ENCODE measurements around the gene TMC3.

- TF ChIP-seq, protein P1, sequence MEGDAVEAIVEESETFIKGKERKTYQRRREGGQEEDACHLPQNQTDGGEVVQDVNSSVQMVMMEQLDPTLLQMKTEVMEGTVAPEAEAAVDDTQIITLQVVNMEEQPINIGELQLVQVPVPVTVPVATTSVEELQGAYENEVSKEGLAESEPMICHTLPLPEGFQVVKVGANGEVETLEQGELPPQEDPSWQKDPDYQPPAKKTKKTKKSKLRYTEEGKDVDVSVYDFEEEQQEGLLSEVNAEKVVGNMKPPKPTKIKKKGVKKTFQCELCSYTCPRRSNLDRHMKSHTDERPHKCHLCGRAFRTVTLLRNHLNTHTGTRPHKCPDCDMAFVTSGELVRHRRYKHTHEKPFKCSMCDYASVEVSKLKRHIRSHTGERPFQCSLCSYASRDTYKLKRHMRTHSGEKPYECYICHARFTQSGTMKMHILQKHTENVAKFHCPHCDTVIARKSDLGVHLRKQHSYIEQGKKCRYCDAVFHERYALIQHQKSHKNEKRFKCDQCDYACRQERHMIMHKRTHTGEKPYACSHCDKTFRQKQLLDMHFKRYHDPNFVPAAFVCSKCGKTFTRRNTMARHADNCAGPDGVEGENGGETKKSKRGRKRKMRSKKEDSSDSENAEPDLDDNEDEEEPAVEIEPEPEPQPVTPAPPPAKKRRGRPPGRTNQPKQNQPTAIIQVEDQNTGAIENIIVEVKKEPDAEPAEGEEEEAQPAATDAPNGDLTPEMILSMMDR (IDR thresholded peaks at IDR 0.05): no peak
- no peak for TF ChIP-seq POLR2A (IDR thresholded peaks at IDR 0.05)
These were observed 89.6 kb downstream of the TMC3 start for GRCh38 chr15:81284256-81285031.

All from adrenal gland (tissue), 5 donors.